Calu3 (cell line): Measurements from ENCODE around the gene SNX8. TPM values are rescaled to one million over a fixed set of nuclear protein-coding genes. Genes with fewer than 3 reads are reported as not detected.
A peak's percentile ranks its signal among the peaks of the same experiment; 100 is the strongest.

Experiments
- BruUV-seq: library from RNA; stranded (reverse); fragments of 400-500 nt; replicated peaks from 2 replicates; lab custom pipeline; 2021; lab: Mats Ljungman, UMichigan
- CTCF ChIA-PET: fragments of 300-600 bp; sonication (Branson Sonifier 250); formaldehyde crosslinking; loops from one replicate; lab custom pipeline; 2022; ENCODE audit warnings: antibody characterized with exemption; lab: Charles Lee
- DNase-seq: peaks from one replicate; pipeline ENCODE4 v3.0.0; 2022
- H3K27ac Mint-ChIP-seq: one replicate; pipeline ENCODE4 v1.8.0; 2022; ENCODE audit warnings: mixed read lengths; ENCODE audit not compliant: unreplicated experiment
- H3K27me3 Mint-ChIP-seq: one replicate; pipeline ENCODE4 v1.8.0; 2022; ENCODE audit warnings: mixed read lengths; ENCODE audit not compliant: unreplicated experiment
- H3K36me3 Mint-ChIP-seq: one replicate; pipeline ENCODE4 v1.8.0; 2022; ENCODE audit warnings: mild to moderate bottlenecking, moderate library complexity, mixed read lengths; ENCODE audit not compliant: insufficient read depth, unreplicated experiment
- H3K4me1 Mint-ChIP-seq: one replicate; pipeline ENCODE4 v1.8.0; 2022; ENCODE audit warnings: mild to moderate bottlenecking, low read depth, mixed read lengths; ENCODE audit not compliant: unreplicated experiment
- H3K4me3 Mint-ChIP-seq: one replicate; pipeline ENCODE4 v1.8.0; 2022; ENCODE audit warnings: mild to moderate bottlenecking, low read depth, moderate library complexity, mixed read lengths; ENCODE audit not compliant: unreplicated experiment
- H3K9me3 Mint-ChIP-seq: one replicate; pipeline ENCODE4 v1.8.0; 2022; ENCODE audit warnings: low read depth, mixed read lengths; ENCODE audit not compliant: unreplicated experiment
- CTCF ChIP-seq: fragments of 200-600 bp; IDR thresholded peaks from one replicate; pipeline ENCODE4 v1.8.0; 2022; ENCODE audit warnings: antibody characterized with exemption; ENCODE audit not compliant: unreplicated experiment
- intact Hi-C: fragments of 100-400 bp; cut with micrococcal nuclease; formaldehyde crosslinking; loops from one replicate; pipeline ENCODE4 v1.10.0; 2022; ENCODE audit not compliant: unreplicated experiment
- total RNA-seq: library from RNA; stranded (reverse); gene quantifications from 2 replicates; pipeline ENCODE4 v1.2.3, GENCODE V29; 2022

SNX8 gene
- total RNA-seq, 1 experiment from 2014 or later, result 57.0 TPM

- H3K9me3 Mint-ChIP-seq, result no peaks in the 10 kb centered on the region
- no TSS peak for BruUV-seq
- H3K27ac Mint-ChIP-seq, result no peak overlapping the region
- peaks cover 15% of the 10 kb centered on the region for H3K4me1 Mint-ChIP-seq
- no peak overlapping the region for H3K4me3 Mint-ChIP-seq
- no peaks in the 10 kb centered on the region for H3K27me3 Mint-ChIP-seq
- TF ChIP-seq CTCF, result no peak
- intact Hi-C loops, result no loop called here
- CTCF ChIA-PET, result no interaction called here
- no peak for DNase-seq
- peaks cover 47% of the 10 kb centered on the region for H3K36me3 Mint-ChIP-seq
Observed at GRCh38 chr7:2257046-2257551, 57.1 kb downstream of the SNX8 start.

- Mint-ChIP-seq H3K4me1 (peaks cover 15% of the 10 kb centered on the region), H3K27ac (no peak overlapping the region), H3K27me3 (no peaks in the 10 kb centered on the region), H3K9me3 (no peaks in the 10 kb centered on the region), H3K4me3 (no peak overlapping the region), H3K36me3 (peaks cover 42% of the 10 kb centered on the region)
- BruUV-seq, result no TSS peak
- CTCF ChIA-PET, result no interaction called here
- DNase-seq, result no peak
- TF ChIP-seq CTCF, result no peak
- intact Hi-C loops, result no loop called here
Observed at GRCh38 chr7:2256306-2257045, 57.8 kb downstream of the SNX8 start.

- intact Hi-C loops, result no loop called here
- CTCF ChIA-PET, result no interaction called here
- H3K4me3 Mint-ChIP-seq, result no peak overlapping the region
- peak; percentile 25 for DNase-seq
- H3K36me3 Mint-ChIP-seq, result peaks cover 44% of the 10 kb centered on the region
- H3K27ac Mint-ChIP-seq, result no peak overlapping the region
- H3K4me1 Mint-ChIP-seq, result peaks cover 7% of the 10 kb centered on the region
- BruUV-seq, result no TSS peak
- no peaks in the 10 kb centered on the region for H3K9me3 Mint-ChIP-seq
- H3K27me3 Mint-ChIP-seq, result no peaks in the 10 kb centered on the region
- no peak for TF ChIP-seq CTCF
Observed at GRCh38 chr7:2255145-2256139, 58.8 kb downstream of the SNX8 start.

- intact Hi-C loops, result no loop called here
- H3K4me1 Mint-ChIP-seq, result peaks cover 6% of the 10 kb centered on the region
- H3K27me3 Mint-ChIP-seq, result no peaks in the 10 kb centered on the region
- H3K9me3 Mint-ChIP-seq, result no peaks in the 10 kb centered on the region
- no peak for TF ChIP-seq CTCF
- H3K36me3 Mint-ChIP-seq, result peaks cover 49% of the 10 kb centered on the region
- no TSS peak for BruUV-seq
- DNase-seq, result no peak
- CTCF ChIA-PET, result no interaction called here
- no peak overlapping the region for H3K27ac Mint-ChIP-seq
- no peak overlapping the region for H3K4me3 Mint-ChIP-seq
Observed at GRCh38 chr7:2254429-2255144, 59.7 kb downstream of the SNX8 start.
